Fibroblast of pulmonary artery (primary cell): ENCODE measurements around the gene PEX14.

Source experiments
- DNase-seq: peaks from one replicate; pipeline ENCODE4 v3.0.0-alpha.2; 2010; ENCODE audit warnings: low read depth
- H3K4me3 ChIP-seq: replicated peaks from 2 replicates; pipeline ENCODE4 v1.5.1; 2011; ENCODE audit warnings: low read depth, mild to moderate bottlenecking, control low read depth, low read length, moderate library complexity
- CTCF ChIP-seq: IDR thresholded peaks from 2 replicates; pipeline ENCODE4 v1.5.1; 2011; ENCODE audit warnings: mild to moderate bottlenecking, control low read depth, low read length, inconsistent platforms; ENCODE audit errors: missing control alignments

Gene PEX14

GRCh38 chr1:10639775-10640578 is 165.2 kb downstream of the PEX14 start:
- no peak for TF ChIP-seq CTCF
- H3K4me3 ChIP-seq = no peak overlapping the region
- no peak for DNase-seq

- no peak for DNase-seq
- TF ChIP-seq CTCF = no peak
- H3K4me3 ChIP-seq = no peak overlapping the region
Observed at GRCh38 chr1:10640843-10641553, 166.2 kb downstream of the PEX14 start.

- H3K4me3 ChIP-seq = no peak overlapping the region
- TF ChIP-seq CTCF = no peak
- DNase-seq = no peak
Observed at GRCh38 chr1:10641976-10642375, 167.2 kb downstream of the PEX14 start.

GRCh38 chr1:10642403-10643080 is 167.8 kb downstream of the PEX14 start:
- no peak overlapping the region for H3K4me3 ChIP-seq
- no peak for TF ChIP-seq CTCF
- no peak for DNase-seq

- TF ChIP-seq CTCF = no peak
- no peak for DNase-seq
- H3K4me3 ChIP-seq = no peak overlapping the region
Observed at GRCh38 chr1:10643607-10644306, 169.0 kb downstream of the PEX14 start.

GRCh38 chr1:10644307-10645128 is 169.8 kb downstream of the PEX14 start:
- no peak overlapping the region for H3K4me3 ChIP-seq
- DNase-seq = no peak
- TF ChIP-seq CTCF = no peak
